ENCODE data around the gene NCOA5.

Gene NCOA5

DNA sequence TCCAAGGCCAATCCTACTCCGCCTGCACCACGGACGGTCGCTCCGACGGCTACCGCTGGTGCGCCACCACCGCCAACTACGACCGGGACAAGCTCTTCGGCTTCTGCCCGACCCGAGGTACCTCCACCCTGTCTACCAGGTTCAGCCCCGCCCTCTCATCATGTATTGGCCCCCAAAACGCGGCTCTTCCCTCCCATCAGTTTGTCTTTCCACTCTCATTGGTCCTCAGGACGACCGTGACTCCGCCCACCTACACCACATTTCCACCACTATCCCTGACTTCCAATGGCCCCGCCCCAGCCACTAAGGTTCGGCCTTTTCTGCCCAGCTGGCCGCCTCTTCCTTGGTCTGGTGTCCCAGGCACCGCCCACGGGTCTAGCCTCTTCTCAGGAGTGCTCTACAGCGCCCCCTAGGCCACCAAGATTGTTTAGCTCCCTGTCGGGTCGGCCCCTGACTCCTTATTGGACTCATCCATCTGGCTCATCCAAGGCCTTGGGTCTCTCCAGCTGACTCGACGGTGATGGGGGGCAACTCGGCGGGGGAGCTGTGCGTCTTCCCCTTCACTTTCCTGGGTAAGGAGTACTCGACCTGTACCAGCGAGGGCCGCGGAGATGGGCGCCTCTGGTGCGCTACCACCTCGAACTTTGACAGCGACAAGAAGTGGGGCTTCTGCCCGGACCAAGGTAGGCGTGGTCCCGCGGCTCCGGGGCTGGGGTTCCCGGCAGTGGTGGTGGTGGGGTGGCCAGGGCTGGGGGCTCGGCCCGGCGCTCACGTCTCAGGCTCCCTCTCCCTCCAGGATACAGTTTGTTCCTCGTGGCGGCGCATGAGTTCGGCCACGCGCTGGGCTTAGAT, 77.9 kb downstream of the NCOA5 start:
- no peak overlapping the region for H3K4me3 ChIP-seq (ENCODE audit: low read depth, low read length)
- DNase-seq (ENCODE audit: low read depth) = peak; percentile 27
- peak; percentile 28 for TF ChIP-seq CTCF (conservative IDR thresholded peaks at IDR 0.05; ENCODE audit: low read depth, low read length)

All from choroid plexus epithelial cell (primary cell).